AG10803 (cell line): ENCODE results near the gene ANO10.
"Not testable (repeated sequence)": the region's sequence is repeated elsewhere in the genome, so short reads cannot be mapped to it uniquely, and the experiment has no call there.

ENCODE experiments used
- DNase-seq: peaks from one replicate; pipeline ENCODE4 v3.0.0; 2010; ENCODE audit warnings: low read depth
- H3K4me3 ChIP-seq: 2 replicates; pipeline ENCODE4 v1.5.1; 2011; ENCODE audit warnings: mild to moderate bottlenecking, low read length, control low read depth
- TF ChIP-seq, protein P1 (sequence below): conservative IDR thresholded peaks from 2 replicates; pipeline ENCODE4 v1.5.1; 2011; ENCODE audit warnings: mild to moderate bottlenecking, low read length, control low read depth, inconsistent platforms

The ANO10 gene

GRCh38 chr3:43363621-43364266, 258.1 kb downstream of the ANO10 start:
- peak; percentile 79 for DNase-seq
- TF ChIP-seq, protein P1, sequence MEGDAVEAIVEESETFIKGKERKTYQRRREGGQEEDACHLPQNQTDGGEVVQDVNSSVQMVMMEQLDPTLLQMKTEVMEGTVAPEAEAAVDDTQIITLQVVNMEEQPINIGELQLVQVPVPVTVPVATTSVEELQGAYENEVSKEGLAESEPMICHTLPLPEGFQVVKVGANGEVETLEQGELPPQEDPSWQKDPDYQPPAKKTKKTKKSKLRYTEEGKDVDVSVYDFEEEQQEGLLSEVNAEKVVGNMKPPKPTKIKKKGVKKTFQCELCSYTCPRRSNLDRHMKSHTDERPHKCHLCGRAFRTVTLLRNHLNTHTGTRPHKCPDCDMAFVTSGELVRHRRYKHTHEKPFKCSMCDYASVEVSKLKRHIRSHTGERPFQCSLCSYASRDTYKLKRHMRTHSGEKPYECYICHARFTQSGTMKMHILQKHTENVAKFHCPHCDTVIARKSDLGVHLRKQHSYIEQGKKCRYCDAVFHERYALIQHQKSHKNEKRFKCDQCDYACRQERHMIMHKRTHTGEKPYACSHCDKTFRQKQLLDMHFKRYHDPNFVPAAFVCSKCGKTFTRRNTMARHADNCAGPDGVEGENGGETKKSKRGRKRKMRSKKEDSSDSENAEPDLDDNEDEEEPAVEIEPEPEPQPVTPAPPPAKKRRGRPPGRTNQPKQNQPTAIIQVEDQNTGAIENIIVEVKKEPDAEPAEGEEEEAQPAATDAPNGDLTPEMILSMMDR, result no peak
- H3K4me3 ChIP-seq, result no peak overlapping the region

- no peak overlapping the region for H3K4me3 ChIP-seq
- TF ChIP-seq, protein P1, result no peak
- no peak for DNase-seq
Measured at GRCh38 chr3:43362961-43363360, 258.9 kb downstream of the ANO10 start.

DNA sequence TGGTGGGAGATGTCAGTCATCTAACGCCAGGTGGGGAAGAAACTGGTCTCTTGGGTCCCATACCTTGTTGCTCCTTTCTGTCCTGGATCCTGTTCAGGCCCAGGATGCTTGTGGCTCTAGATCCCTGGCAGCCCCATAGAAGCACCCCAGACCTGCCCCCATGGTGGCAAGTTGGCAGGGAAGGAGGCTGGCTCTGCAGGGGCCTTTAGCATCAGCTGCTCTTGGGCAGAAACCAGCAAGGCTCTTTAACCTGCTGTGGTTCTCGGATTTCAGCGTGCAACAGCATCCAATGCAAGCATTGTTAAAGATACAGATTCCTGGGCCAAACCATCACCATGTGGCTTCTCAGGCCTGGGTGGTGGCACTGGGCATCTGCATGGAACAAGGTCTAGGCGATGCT, 259.6 kb downstream of the ANO10 start:
- DNase-seq, result no peak
- TF ChIP-seq, protein P1, result no peak

DNA sequence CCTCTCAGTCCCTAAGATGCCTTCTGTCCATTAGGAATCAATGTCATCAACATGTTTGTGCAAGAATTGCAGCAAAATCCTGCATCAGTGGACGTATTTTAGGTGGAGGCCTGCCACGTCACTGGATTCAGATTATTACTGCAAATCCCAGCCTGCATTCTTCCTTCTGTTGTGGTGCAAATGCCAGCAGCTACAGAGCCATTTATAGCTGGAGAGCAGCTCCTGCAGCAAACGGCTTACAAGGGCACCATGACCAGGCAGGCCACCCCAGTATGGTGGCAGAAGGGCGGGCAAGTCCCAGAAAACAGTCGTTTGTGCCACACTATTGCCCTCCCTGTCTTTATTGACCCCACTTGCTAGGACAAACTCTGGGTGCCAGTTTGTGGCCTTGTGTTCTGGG, 260.7 kb downstream of the ANO10 start:
- H3K4me3 ChIP-seq, result no peak overlapping the region
- DNase-seq, result no peak
- TF ChIP-seq, protein P1, result no peak

More for the DNA sequence above, 259.6 kb downstream of the ANO10 start:
- no peak overlapping the region for H3K4me3 ChIP-seq

GRCh38 chr3:43356033-43356432, 265.8 kb downstream of the ANO10 start:
- not testable (repeated sequence) for DNase-seq, H3K4me3 ChIP-seq

DNA sequence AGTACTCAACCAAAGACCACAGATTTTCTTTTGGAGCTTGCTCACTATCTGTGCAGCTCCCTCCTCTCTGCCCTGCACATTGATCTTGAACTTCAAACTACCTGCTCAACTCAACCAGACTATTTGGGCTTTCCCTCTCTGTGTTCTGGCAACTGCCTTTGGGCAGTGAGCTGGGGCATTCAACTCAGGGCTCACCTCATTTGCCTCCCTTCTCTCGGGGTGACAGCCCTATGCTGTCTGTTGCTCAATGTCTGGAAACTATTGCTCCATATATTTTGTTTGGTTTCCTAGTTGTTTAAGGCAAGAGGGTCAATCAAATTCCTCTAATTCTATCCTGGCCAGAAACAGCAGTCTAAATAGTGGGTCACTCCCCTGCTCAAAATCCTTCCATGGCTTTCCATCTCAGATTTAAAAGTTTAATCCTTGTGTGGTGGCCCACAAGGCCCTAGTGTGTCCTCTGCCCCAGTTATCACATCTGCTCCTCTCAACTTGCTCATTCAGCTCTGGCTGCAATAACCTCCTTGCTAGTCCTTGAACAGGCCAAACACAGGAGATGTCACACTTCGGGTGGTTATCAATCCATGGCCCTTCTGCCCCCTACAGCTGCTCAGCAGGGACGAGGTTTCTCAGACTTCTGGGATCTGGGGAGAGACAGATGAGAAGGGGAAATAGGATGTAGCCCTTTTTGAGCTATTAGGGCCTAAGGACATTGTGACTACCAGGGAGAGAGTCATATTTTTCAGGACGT, 267.7 kb downstream of the ANO10 start:
- no peak overlapping the region for H3K4me3 ChIP-seq
- no peak for DNase-seq
- TF ChIP-seq, protein P1, result no peak

GRCh38 chr3:43353393-43353792, 268.4 kb downstream of the ANO10 start:
- TF ChIP-seq, protein P1, result no peak
- no peak overlapping the region for H3K4me3 ChIP-seq
- DNase-seq, result no peak
